Uterus (tissue), 2 donors: ENCODE data around the gene TCAP.

Source experiments
- POLR2A ChIP-seq, 2 donors: fragments of 450-650 bp; IDR thresholded peaks; one replicate each; pipeline ENCODE4 v1.6.1; 2016; ENCODE audit warnings: antibody characterized with exemption in 2 of 2, mild to moderate bottlenecking in 1 of 2, moderate library complexity in 1 of 2
- TF ChIP-seq, protein P1 (sequence below), 4 experiments: fragments of 200-600 bp in 2 of 4; fragments of 450-650 bp in 2 of 4; sonication (generic) in 2 of 4; IDR thresholded peaks; one replicate each; pipeline ENCODE4 v1.5.1; 2016 to 2019; ENCODE audit warnings: antibody characterized with exemption in 4 of 4, mild to moderate bottlenecking in 2 of 4, moderate library complexity in 1 of 4

- TF ChIP-seq, protein P1, sequence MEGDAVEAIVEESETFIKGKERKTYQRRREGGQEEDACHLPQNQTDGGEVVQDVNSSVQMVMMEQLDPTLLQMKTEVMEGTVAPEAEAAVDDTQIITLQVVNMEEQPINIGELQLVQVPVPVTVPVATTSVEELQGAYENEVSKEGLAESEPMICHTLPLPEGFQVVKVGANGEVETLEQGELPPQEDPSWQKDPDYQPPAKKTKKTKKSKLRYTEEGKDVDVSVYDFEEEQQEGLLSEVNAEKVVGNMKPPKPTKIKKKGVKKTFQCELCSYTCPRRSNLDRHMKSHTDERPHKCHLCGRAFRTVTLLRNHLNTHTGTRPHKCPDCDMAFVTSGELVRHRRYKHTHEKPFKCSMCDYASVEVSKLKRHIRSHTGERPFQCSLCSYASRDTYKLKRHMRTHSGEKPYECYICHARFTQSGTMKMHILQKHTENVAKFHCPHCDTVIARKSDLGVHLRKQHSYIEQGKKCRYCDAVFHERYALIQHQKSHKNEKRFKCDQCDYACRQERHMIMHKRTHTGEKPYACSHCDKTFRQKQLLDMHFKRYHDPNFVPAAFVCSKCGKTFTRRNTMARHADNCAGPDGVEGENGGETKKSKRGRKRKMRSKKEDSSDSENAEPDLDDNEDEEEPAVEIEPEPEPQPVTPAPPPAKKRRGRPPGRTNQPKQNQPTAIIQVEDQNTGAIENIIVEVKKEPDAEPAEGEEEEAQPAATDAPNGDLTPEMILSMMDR (IDR thresholded peaks at IDR 0.05), result peak in 3 of 4 experiments; percentile 24 to 28 (median 27)
- no peak for TF ChIP-seq POLR2A (IDR thresholded peaks at IDR 0.05)
Measured at GRCh38 chr17:39704821-39705551, 39.8 kb downstream of the TCAP start.
